Right lobe of liver (tissue), 6 donors: ENCODE results near the gene MPP7. TPM values are rescaled to one million over a fixed set of nuclear protein-coding genes. Genes with fewer than 3 reads are reported as not detected.

Experiments used
- ATAC-seq, 4 donors: fragments of 200-7000 bp; cut with Tn5 transposase; one replicate each; pipeline ENCODE4 v1.9.1; 2020; ENCODE audit warnings: mild to moderate bottlenecking in 4 of 4, moderate library complexity in 4 of 4
- DNase-seq, 3 donors: peaks; one replicate each; pipeline ENCODE4 v3.0.0-alpha.2; 2020
- H3K27ac ChIP-seq, 3 donors: fragments of 200-600 bp; one replicate each; pipeline ENCODE4 v1.8.0; 2022
- H3K27me3 ChIP-seq, 2 donors: fragments of 200-600 bp; one replicate each; pipeline ENCODE4 v1.8.0; 2022
- H3K36me3 ChIP-seq, 4 donors: fragments of 200-600 bp; sonication (generic) in 1 of 4; one replicate each; pipeline versions ENCODE4 v1.5.1 to v1.8.0; 2017 to 2022; ENCODE audit warnings: control low read depth in 1 of 4
- H3K4me1 ChIP-seq, 4 donors: fragments of 200-600 bp; sonication (generic) in 1 of 4; one replicate each; pipeline versions ENCODE4 v1.5.1 to v1.8.0; 2017 to 2022; ENCODE audit warnings: control low read depth in 1 of 4
- H3K4me3 ChIP-seq, 3 donors: fragments of 200-600 bp; one replicate each; pipeline ENCODE4 v1.8.0; 2022
- H3K9me3 ChIP-seq, 4 donors: fragments of 200-600 bp; sonication (generic) in 1 of 4; one replicate each; pipeline versions ENCODE4 v1.5.1 to v1.8.0; 2017 to 2022; ENCODE audit warnings: control low read depth in 1 of 4
- POLR2A ChIP-seq: fragments of 450-650 bp; IDR thresholded peaks from one replicate; pipeline ENCODE4 v1.6.1; 2017; ENCODE audit warnings: antibody characterized with exemption, mild to moderate bottlenecking
- WGBS: methylation state at CpG from one replicate; pipeline ENCODE4 v1.1.6; 2018; ENCODE audit warnings: low coverage, low lambda C conversion rate; ENCODE audit not compliant: insufficient coverage; ENCODE audit errors: missing lambda C conversion rate; 5-methylcytosine and 5-hydroxymethylcytosine counted together
- intact Hi-C, 2 donors: fragments of 100-400 bp; cut with DNase I; formaldehyde crosslinking; loops; one replicate each; pipeline versions ENCODE4 v1.11.2 to v1.14.1; 2022
- total RNA-seq, 6 experiments: library from RNA; depleted of rRNA in 2 of 6; stranded (reverse); fragments of >200 nt in 2 of 6; fragmentation: NEBNext Ultra II Directional in 3 of 6; extraction: Animal tissue kit (Norgen Biotek cat#: 25700) in 3 of 6; gene quantifications; one replicate each; pipeline versions ENCODE4 v1.1.0 to v1.2.4, GENCODE V29; 2016 to 2023
- TF ChIP-seq, protein P1 (sequence below), 4 donors: fragments of 200-600 bp in 3 of 4; fragments of 450-650 bp in 1 of 4; IDR thresholded peaks; one replicate each; pipeline versions ENCODE4 v1.5.1 to v1.8.0; 2016 to 2022; ENCODE audit warnings: antibody characterized with exemption in 4 of 4, mild to moderate bottlenecking in 2 of 4
- donor health status: DM: no; HTN: yes; CAD: no.
- donor health status: DM: no; HTN: no; CAD: no.
- donor health status: DM: no; HTN: no; CAD: no.
- donor health status: DM: no; HTN: yes; CAD: no.
- donor health status: DM: no; HTN: yes; CAD: no.

Gene MPP7
- total RNA-seq, 6 experiments from 2014 or later, result 1.9 to 4.2 (median 2.2) TPM

GRCh38 chr10:28273343-28273742 is 29.5 kb downstream of the MPP7 start:
- Histone ChIP-seq H3K27me3 (no peaks in the 10 kb centered on the region), H3K4me3 (no peak overlapping the region), H3K27ac (no peak overlapping the region), H3K36me3 (no peaks in the 10 kb centered on the region), H3K4me1 (no peaks in the 10 kb centered on the region), H3K9me3 (no peaks in the 10 kb centered on the region)
- DNase-seq, result no peak
- 72% methylated on average over 4 of the region's 5 CpGs for WGBS
- intact Hi-C loops, result no loop called here
- no peak for TF ChIP-seq POLR2A
- TF ChIP-seq, protein P1, sequence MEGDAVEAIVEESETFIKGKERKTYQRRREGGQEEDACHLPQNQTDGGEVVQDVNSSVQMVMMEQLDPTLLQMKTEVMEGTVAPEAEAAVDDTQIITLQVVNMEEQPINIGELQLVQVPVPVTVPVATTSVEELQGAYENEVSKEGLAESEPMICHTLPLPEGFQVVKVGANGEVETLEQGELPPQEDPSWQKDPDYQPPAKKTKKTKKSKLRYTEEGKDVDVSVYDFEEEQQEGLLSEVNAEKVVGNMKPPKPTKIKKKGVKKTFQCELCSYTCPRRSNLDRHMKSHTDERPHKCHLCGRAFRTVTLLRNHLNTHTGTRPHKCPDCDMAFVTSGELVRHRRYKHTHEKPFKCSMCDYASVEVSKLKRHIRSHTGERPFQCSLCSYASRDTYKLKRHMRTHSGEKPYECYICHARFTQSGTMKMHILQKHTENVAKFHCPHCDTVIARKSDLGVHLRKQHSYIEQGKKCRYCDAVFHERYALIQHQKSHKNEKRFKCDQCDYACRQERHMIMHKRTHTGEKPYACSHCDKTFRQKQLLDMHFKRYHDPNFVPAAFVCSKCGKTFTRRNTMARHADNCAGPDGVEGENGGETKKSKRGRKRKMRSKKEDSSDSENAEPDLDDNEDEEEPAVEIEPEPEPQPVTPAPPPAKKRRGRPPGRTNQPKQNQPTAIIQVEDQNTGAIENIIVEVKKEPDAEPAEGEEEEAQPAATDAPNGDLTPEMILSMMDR (IDR thresholded peaks at IDR 0.05), result no peak
- no peak for ATAC-seq

DNA sequence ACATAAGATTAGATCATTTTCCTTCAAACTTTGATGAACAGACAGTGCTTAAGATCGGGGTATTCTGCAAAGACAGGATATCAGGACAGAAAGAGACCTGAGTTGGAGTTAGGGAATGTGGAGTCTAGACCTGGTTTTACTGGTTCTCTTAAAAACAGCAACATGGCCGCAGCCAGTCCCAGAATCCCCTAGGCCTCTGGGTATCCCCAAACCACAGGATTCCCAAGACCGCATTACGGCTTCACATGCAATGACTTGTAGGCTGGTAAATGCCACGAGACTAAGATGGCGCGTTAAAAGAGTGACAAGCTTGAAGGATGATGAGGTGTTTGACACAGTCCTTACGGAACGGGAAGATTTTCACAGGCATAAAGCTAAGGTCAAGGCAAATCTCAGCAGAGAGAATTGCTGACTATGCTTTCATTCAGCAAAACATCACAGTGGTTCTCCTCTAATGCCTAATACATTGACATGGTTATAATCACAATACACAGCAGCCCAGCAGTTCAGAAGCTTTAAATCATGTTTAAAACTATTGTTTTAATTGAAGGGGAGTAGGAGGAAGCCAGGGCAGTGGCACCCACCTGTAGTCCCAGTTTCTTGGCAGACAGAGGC is 32.9 kb downstream of the MPP7 start:
- intact Hi-C loops, result no loop called here
- ATAC-seq (no peak), DNase-seq (no peak)
- Histone ChIP-seq H3K9me3 (no peaks in the 10 kb centered on the region), H3K27me3 (no peaks in the 10 kb centered on the region), H3K4me1 (no peaks in the 10 kb centered on the region), H3K27ac (no peak overlapping the region), H3K36me3 (no peaks in the 10 kb centered on the region), H3K4me3 (no peak overlapping the region)
- no peak for TF ChIP-seq POLR2A
- TF ChIP-seq, protein P1 (IDR thresholded peaks at IDR 0.05), result no peak
- 91% methylated on average over 9 of the region's 9 CpGs for WGBS

DNA sequence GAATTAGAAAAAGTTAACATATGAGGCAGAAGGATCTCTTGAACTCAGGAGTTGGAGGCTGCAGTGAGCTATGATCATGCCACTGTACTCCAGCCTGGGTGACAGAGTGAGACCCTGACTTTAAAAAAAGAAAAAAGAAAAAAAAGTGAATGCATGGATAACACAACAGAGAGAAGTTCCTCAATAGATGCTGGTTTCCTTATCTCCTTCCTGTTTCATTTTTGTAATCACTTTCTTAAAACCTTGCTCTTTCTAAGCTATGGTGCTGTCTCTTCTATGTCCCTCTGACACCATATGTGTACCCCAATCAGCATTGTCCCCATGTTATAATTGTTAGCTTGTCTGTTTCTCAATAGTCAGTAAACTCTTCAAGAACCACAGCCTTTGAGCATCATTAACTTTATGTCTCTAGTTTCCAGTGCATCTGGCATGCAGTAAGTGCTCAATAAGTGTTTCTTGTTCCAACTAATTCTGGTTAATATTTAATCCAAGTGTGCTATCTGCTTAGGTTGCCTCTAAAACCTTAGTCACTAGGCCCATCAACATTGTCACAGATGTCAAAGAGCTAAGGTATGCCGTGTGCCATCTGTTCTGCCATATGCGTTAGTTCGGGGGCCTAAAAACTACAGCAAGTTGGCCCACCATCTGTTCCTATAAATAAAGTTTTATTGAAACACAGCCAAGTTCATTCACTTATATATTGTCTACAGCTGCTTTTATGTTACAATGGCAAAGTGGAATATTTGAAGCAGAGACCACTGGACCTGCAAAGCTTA is 36.2 kb downstream of the MPP7 start:
- Histone ChIP-seq H3K27ac (no peak overlapping the region), H3K4me1 (peaks cover 0 to 9% (median 0%) of the 10 kb centered on the region in 4 donors), H3K9me3 (no peaks in the 10 kb centered on the region), H3K4me3 (no peak overlapping the region), H3K36me3 (no peaks in the 10 kb centered on the region), H3K27me3 (no peaks in the 10 kb centered on the region)
- no peak for DNase-seq
- TF ChIP-seq, protein P1 (IDR thresholded peaks at IDR 0.05), result no peak
- no peak for TF ChIP-seq POLR2A
- intact Hi-C loops, result no loop called here
- WGBS, result 96% methylated on average over 3 of the region's 3 CpGs
- ATAC-seq, result no peak

DNA sequence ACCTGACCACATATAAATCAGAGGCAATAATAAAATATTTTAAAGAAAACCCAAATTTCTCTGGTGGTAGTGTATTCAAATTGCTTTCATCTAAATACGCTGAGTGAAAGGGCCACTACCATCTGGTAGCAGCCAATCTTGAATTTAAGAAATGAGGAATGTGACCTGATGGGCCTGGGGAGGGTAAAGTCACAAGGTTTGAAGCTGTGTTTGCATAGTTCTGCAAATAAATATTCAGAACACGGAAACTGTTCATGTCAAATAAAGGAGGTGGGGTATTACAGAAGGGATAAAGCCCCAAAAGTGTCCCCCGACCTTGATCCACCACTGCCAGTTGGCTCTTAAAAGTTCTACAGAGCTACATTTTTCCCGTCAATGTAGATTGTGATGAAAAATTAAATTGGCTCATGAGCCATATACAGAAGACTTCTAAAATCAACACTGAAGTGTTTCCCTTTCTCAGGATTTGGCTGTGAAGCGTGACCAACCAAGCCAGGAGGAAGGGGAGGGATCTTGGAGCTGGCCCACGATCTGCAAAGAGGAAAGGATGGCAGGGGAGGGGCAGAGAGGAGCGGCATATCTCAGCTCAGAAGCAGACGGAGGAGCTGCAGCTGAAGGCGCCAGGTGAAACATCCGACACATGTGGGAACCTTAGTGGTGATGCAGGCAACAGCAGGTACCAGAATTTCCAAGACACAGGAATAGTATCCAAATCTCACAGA is 39.6 kb downstream of the MPP7 start:
- TF ChIP-seq, protein P1 (IDR thresholded peaks at IDR 0.05), result no peak
- TF ChIP-seq POLR2A, result no peak
- H3K27ac ChIP-seq, result no peak overlapping the region
- H3K4me3 ChIP-seq, result no peak overlapping the region
- H3K27me3 ChIP-seq, result no peaks in the 10 kb centered on the region
- DNase-seq (peak in 1 of 3 donors; percentile 29), ATAC-seq (peak; percentile 62 to 88 (median 74))
- no peaks in the 10 kb centered on the region for H3K36me3 ChIP-seq
- H3K4me1 ChIP-seq, result peaks cover 0 to 9% (median 0%) of the 10 kb centered on the region in 4 donors
- WGBS, result 63% methylated on average over 10 of the region's 10 CpGs
- intact Hi-C loops, result no loop called here
- H3K9me3 ChIP-seq, result no peaks in the 10 kb centered on the region
